ENCODE results near the gene GULP1.

Gene GULP1

DNA sequence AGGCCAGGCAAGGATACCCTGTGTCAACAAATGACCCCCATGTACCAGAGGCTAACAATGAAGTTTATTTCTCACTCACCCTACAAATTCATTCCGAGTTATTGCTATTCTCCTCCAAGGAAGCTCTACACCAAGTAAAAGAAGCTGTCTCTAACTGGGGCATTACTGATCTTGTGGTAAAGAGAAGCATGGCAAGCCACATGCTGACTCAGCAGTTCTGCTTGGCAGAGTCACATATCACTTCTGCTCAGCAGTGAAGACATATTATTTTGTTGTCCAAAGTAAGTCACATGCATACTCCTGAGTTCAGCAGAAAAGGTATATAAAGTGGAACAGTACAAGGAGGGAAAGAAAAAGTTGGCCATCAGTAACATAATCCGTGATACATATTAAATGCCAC, 315.8 kb downstream of the GULP1 start (continued):
- TF ChIP-seq, protein P1, sequence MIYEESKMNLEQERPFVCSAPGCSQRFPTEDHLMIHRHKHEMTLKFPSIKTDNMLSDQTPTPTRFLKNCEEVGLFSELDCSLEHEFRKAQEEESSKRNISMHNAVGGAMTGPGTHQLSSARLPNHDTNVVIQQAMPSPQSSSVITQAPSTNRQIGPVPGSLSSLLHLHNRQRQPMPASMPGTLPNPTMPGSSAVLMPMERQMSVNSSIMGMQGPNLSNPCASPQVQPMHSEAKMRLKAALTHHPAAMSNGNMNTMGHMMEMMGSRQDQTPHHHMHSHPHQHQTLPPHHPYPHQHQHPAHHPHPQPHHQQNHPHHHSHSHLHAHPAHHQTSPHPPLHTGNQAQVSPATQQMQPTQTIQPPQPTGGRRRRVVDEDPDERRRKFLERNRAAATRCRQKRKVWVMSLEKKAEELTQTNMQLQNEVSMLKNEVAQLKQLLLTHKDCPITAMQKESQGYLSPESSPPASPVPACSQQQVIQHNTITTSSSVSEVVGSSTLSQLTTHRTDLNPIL (CRISPR knock-in tag; IDR thresholded peaks at IDR 0.05; ENCODE audit: low read depth) = no peak
- no peak for TF ChIP-seq ZNF70 (CRISPR knock-in tag; IDR thresholded peaks at IDR 0.05)

DNA sequence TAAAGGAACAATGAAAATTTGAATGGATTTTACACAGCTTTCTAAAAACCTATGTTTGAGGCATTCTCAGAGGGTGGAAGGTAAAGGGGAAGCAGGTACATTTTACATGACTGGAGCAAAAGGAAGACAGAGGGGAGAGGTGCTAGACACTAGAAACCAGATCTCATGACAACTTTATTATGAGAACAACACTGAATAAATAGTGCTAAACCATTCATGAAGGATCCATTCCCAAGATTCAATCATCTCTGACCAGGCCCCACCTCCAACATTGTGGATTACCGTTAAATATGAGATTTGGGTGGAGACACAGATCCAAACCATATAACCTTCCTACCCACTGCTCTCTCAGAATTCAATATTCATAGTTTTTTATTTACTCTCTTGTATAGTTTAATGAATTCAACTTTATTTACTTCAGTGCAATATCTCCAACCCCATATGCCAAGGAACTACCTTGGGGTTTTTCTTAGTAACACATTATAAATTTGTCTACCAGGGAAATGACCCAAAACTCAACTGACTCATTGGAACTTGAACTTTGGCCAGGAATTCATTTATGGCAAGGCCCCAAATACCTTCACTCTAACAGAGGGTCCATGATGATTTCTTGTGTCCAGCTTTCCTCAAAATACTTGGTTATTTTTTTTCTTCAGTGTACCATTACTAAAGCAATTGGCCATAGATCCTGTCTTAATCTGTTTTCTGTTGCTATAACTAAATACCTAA, 317.8 kb downstream of the GULP1 start:
- TF ChIP-seq ZFP30 (CRISPR knock-in tag; IDR thresholded peaks at IDR 0.05) (no peak), RARB (CRISPR knock-in tag; IDR thresholded peaks at IDR 0.05) (no peak), ISL1 (CRISPR knock-in tag; IDR thresholded peaks at IDR 0.05) (no peak), ESRRG (CRISPR knock-in tag; IDR thresholded peaks at IDR 0.05) (no peak), ZC3H10 (CRISPR knock-in tag; IDR thresholded peaks at IDR 0.05) (no peak), ZNF70 (CRISPR knock-in tag; IDR thresholded peaks at IDR 0.05) (no peak), ZNF565 (CRISPR knock-in tag; conservative IDR thresholded peaks at IDR 0.05; ENCODE audit: low read depth) (no peak), OSR1 (CRISPR knock-in tag; IDR thresholded peaks at IDR 0.05) (no peak), BACH2 (CRISPR knock-in tag; IDR thresholded peaks at IDR 0.05; ENCODE audit: borderline replicate concordance) (no peak), ZFP3 (CRISPR knock-in tag; IDR thresholded peaks at IDR 0.05) (no peak), CSDC2 (CRISPR knock-in tag; IDR thresholded peaks at IDR 0.05) (no peak), GLIS3 (CRISPR knock-in tag; IDR thresholded peaks at IDR 0.05) (no peak), ARNTL (CRISPR knock-in tag; IDR thresholded peaks at IDR 0.05; ENCODE audit: borderline replicate concordance, low read depth) (no peak), ZNF8 (CRISPR knock-in tag; IDR thresholded peaks at IDR 0.05) (no peak)
- TF ChIP-seq, protein P2, sequence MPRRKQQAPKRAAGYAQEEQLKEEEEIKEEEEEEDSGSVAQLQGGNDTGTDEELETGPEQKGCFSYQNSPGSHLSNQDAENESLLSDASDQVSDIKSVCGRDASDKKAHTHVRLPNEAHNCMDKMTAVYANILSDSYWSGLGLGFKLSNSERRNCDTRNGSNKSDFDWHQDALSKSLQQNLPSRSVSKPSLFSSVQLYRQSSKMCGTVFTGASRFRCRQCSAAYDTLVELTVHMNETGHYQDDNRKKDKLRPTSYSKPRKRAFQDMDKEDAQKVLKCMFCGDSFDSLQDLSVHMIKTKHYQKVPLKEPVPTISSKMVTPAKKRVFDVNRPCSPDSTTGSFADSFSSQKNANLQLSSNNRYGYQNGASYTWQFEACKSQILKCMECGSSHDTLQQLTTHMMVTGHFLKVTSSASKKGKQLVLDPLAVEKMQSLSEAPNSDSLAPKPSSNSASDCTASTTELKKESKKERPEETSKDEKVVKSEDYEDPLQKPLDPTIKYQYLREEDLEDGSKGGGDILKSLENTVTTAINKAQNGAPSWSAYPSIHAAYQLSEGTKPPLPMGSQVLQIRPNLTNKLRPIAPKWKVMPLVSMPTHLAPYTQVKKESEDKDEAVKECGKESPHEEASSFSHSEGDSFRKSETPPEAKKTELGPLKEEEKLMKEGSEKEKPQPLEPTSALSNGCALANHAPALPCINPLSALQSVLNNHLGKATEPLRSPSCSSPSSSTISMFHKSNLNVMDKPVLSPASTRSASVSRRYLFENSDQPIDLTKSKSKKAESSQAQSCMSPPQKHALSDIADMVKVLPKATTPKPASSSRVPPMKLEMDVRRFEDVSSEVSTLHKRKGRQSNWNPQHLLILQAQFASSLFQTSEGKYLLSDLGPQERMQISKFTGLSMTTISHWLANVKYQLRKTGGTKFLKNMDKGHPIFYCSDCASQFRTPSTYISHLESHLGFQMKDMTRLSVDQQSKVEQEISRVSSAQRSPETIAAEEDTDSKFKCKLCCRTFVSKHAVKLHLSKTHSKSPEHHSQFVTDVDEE (CRISPR knock-in tag; IDR thresholded peaks at IDR 0.05) = no peak
- TF ChIP-seq, protein P3, sequence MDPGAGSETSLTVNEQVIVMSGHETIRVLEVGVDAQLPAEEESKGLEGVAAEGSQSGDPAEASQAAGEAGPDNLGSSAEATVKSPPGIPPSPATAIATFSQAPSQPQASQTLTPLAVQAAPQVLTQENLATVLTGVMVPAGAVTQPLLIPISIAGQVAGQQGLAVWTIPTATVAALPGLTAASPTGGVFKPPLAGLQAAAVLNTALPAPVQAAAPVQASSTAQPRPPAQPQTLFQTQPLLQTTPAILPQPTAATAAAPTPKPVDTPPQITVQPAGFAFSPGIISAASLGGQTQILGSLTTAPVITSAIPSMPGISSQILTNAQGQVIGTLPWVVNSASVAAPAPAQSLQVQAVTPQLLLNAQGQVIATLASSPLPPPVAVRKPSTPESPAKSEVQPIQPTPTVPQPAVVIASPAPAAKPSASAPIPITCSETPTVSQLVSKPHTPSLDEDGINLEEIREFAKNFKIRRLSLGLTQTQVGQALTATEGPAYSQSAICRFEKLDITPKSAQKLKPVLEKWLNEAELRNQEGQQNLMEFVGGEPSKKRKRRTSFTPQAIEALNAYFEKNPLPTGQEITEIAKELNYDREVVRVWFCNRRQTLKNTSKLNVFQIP (CRISPR knock-in tag; IDR thresholded peaks at IDR 0.05; ENCODE audit: borderline replicate concordance, low read depth) = no peak
- TF ChIP-seq, protein P1 (CRISPR knock-in tag; IDR thresholded peaks at IDR 0.05; ENCODE audit: low read depth) = no peak
- TF ChIP-seq, protein P4, sequence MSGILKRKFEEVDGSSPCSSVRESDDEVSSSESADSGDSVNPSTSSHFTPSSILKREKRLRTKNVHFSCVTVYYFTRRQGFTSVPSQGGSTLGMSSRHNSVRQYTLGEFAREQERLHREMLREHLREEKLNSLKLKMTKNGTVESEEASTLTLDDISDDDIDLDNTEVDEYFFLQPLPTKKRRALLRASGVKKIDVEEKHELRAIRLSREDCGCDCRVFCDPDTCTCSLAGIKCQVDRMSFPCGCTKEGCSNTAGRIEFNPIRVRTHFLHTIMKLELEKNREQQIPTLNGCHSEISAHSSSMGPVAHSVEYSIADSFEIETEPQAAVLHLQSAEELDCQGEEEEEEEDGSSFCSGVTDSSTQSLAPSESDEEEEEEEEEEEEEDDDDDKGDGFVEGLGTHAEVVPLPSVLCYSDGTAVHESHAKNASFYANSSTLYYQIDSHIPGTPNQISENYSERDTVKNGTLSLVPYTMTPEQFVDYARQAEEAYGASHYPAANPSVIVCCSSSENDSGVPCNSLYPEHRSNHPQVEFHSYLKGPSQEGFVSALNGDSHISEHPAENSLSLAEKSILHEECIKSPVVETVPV (CRISPR knock-in tag; IDR thresholded peaks at IDR 0.05) = no peak
- no peak for ATAC-seq

DNA sequence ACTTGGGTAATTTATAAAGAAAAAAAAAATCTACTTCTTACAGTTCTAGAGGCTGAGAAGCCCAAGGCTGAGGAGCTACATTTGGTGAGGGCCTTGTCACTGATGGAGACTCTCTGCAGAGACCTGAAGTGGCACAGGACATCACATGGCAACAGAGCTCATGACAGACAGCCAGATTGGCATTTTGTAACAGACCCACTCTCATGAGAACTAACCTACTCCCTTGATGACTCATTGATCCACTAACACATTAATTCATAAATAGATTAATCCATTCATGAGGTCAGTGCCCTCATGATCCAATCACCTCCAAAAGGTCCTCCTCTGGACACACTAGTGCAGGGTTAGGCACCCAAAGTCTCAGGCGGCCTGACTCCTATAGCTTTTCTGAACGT, 318.4 kb downstream of the GULP1 start:
- no peak for ATAC-seq
- TF ChIP-seq BACH2 (CRISPR knock-in tag; IDR thresholded peaks at IDR 0.05; ENCODE audit: borderline replicate concordance) (no peak), ESRRG (CRISPR knock-in tag; IDR thresholded peaks at IDR 0.05) (no peak), PPARA (CRISPR knock-in tag; IDR thresholded peaks at IDR 0.05; ENCODE audit: borderline replicate concordance) (no peak), ZNF565 (CRISPR knock-in tag; conservative IDR thresholded peaks at IDR 0.05; ENCODE audit: low read depth) (no peak), TCF4 (CRISPR knock-in tag; IDR thresholded peaks at IDR 0.05; ENCODE audit: borderline replicate concordance) (no peak), ZNF8 (CRISPR knock-in tag; IDR thresholded peaks at IDR 0.05) (no peak), TOX (CRISPR knock-in tag; IDR thresholded peaks at IDR 0.05; ENCODE audit: borderline replicate concordance) (no peak), ZNF70 (CRISPR knock-in tag; IDR thresholded peaks at IDR 0.05) (no peak), ARNTL (CRISPR knock-in tag; IDR thresholded peaks at IDR 0.05; ENCODE audit: borderline replicate concordance, low read depth) (no peak), ZFP3 (CRISPR knock-in tag; IDR thresholded peaks at IDR 0.05) (no peak), ZFP30 (CRISPR knock-in tag; IDR thresholded peaks at IDR 0.05) (no peak), SNAI2 (CRISPR knock-in tag; IDR thresholded peaks at IDR 0.05) (no peak), OSR1 (CRISPR knock-in tag; IDR thresholded peaks at IDR 0.05) (no peak), ZC3H10 (CRISPR knock-in tag; IDR thresholded peaks at IDR 0.05) (no peak)
- TF ChIP-seq, protein P3 (CRISPR knock-in tag; IDR thresholded peaks at IDR 0.05; ENCODE audit: borderline replicate concordance, low read depth) = no peak
- TF ChIP-seq, protein P1 (CRISPR knock-in tag; IDR thresholded peaks at IDR 0.05; ENCODE audit: low read depth) = no peak
